Transverse colon (tissue), 4 donors: Measurements from ENCODE around the gene OR10H4. TPM values are rescaled to one million over a fixed set of nuclear protein-coding genes. Genes with fewer than 3 reads are reported as not detected.

Source experiments
- DNase-seq: peaks from one replicate; pipeline ENCODE4 v3.0.0-alpha.2; 2019
- H3K27ac ChIP-seq, 4 donors: fragments of 200-600 bp; sonication (generic); 2 replicates each; pipeline ENCODE4 v1.5.1; 2016 to 2018; ENCODE audit warnings: inconsistent platforms in 4 of 4
- H3K27me3 ChIP-seq: fragments of 200-600 bp; sonication (generic); 2 replicates; pipeline ENCODE4 v1.5.1; 2017; ENCODE audit warnings: inconsistent platforms
- H3K36me3 ChIP-seq, 4 donors: fragments of 200-600 bp; sonication (generic); 2 replicates each; pipeline ENCODE4 v1.5.1; 2017 to 2019; ENCODE audit warnings: inconsistent platforms in 4 of 4
- H3K4me1 ChIP-seq, 4 donors: fragments of 200-600 bp; sonication (generic); 2 replicates each; pipeline ENCODE4 v1.5.1; 2017 to 2020; ENCODE audit warnings: inconsistent platforms in 4 of 4
- H3K4me3 ChIP-seq, 4 donors: fragments of 200-600 bp; sonication (generic); 1 replicate in 1 of 4; 2 replicates in 3 of 4; pipeline versions ENCODE4 v1.5.1 to v1.6.1; 2017 to 2019; ENCODE audit warnings: inconsistent platforms in 4 of 4
- H3K9me3 ChIP-seq, 2 donors: fragments of 200-600 bp; sonication (generic); 2 replicates each; pipeline ENCODE4 v1.5.1; 2017 to 2019; ENCODE audit warnings: inconsistent platforms in 2 of 2
- EP300 ChIP-seq: sonication (generic); formaldehyde crosslinking; IDR thresholded peaks from one replicate; pipeline ENCODE4 v1.6.1; 2017; ENCODE audit warnings: antibody characterized with exemption, low read depth
- POLR2A ChIP-seq: fragments of 450-650 bp; IDR thresholded peaks from one replicate; pipeline ENCODE4 v1.6.1; 2016; ENCODE audit warnings: antibody characterized with exemption, mild to moderate bottlenecking, moderate library complexity
- POLR2AphosphoS5 ChIP-seq, 3 donors: sonication (generic); formaldehyde crosslinking; IDR thresholded peaks; one replicate each; pipeline ENCODE4 v1.6.1; 2016; ENCODE audit warnings: antibody characterized with exemption in 3 of 3
- WGBS, 2 donors: methylation state at CpG; one replicate each; pipeline ENCODE4 v1.1.5; 2018; ENCODE audit warnings: low coverage in 1 of 2; 5-methylcytosine and 5-hydroxymethylcytosine counted together
- in situ Hi-C, 4 donors: fragments of 200-750 bp; cut with MboI; loops; one replicate each; pipeline versions ENCODE4 v1.15.0 to v1.15.1; 2017; ENCODE audit warnings: low sequenced_read_pairs in 3 of 4, low pct_ligation_motif_present in 1 of 4, low pct_unique_long_range_greater_than_20kb in 1 of 4
- intact Hi-C: fragments of 100-400 bp; cut with DNase I; formaldehyde crosslinking; loops from one replicate; pipeline ENCODE4 v1.15.1; 2023; ENCODE audit warnings: low total_unique reads
- total RNA-seq, 4 donors: library from RNA; depleted of rRNA; stranded (reverse); fragments of >200 nt; gene quantifications; one replicate each; pipeline ENCODE4 v1.1.0, GENCODE V29; 2016
- TF ChIP-seq, protein P1 (sequence below), 5 experiments: fragments of 200-600 bp in 3 of 5; fragments of 450-650 bp in 2 of 5; sonication (generic) in 3 of 5; IDR thresholded peaks; 1 replicate in 2 of 5; 2 replicates in 3 of 5; pipeline ENCODE4 v1.5.1; 2016 to 2017; ENCODE audit warnings: antibody characterized with exemption in 5 of 5, inconsistent platforms in 3 of 5, mild to moderate bottlenecking in 2 of 5, moderate library complexity in 1 of 5

The OR10H4 gene
- total RNA-seq, 4 donors from 2014 or later, result not detected

DNA sequence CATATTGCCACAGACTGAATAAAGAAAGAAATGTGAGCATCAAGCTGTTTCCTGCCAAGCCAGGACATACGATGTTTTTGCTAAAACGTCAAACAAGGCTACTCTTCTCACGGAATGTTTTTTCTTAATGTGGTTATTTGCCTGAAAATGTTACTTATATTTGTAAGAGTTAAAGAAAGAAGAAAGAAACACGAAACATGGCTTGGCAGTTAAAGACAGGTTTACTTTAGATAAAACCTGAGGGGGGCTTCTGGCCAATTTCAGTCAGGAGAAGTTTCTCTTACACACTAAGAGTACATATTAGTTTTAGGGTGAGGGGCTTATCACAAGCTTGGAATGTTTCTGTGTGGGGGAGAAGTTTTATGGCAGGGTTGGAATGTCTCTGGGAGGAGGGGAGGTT is 4.4 kb upstream of the OR10H4 start:
- intact Hi-C loops, result no loop called here
- Histone ChIP-seq H3K9me3 (peaks cover 13 to 18% of the 10 kb centered on the region in 2 donors), H3K4me1 (no peaks in the 10 kb centered on the region), H3K27me3 (peaks cover 30% of the 10 kb centered on the region), H3K36me3 (no peaks in the 10 kb centered on the region), H3K27ac (no peak overlapping the region), H3K4me3 (no peak overlapping the region)
- in situ Hi-C loops, result no loop called here
- WGBS, 2 donors, result 64 to 73% methylated on average over 4 of the region's 4 CpGs
- TF ChIP-seq, protein P1, sequence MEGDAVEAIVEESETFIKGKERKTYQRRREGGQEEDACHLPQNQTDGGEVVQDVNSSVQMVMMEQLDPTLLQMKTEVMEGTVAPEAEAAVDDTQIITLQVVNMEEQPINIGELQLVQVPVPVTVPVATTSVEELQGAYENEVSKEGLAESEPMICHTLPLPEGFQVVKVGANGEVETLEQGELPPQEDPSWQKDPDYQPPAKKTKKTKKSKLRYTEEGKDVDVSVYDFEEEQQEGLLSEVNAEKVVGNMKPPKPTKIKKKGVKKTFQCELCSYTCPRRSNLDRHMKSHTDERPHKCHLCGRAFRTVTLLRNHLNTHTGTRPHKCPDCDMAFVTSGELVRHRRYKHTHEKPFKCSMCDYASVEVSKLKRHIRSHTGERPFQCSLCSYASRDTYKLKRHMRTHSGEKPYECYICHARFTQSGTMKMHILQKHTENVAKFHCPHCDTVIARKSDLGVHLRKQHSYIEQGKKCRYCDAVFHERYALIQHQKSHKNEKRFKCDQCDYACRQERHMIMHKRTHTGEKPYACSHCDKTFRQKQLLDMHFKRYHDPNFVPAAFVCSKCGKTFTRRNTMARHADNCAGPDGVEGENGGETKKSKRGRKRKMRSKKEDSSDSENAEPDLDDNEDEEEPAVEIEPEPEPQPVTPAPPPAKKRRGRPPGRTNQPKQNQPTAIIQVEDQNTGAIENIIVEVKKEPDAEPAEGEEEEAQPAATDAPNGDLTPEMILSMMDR (IDR thresholded peaks at IDR 0.05), result no peak
- TF ChIP-seq EP300, result no peak
- DNase-seq, result no peak

DNA sequence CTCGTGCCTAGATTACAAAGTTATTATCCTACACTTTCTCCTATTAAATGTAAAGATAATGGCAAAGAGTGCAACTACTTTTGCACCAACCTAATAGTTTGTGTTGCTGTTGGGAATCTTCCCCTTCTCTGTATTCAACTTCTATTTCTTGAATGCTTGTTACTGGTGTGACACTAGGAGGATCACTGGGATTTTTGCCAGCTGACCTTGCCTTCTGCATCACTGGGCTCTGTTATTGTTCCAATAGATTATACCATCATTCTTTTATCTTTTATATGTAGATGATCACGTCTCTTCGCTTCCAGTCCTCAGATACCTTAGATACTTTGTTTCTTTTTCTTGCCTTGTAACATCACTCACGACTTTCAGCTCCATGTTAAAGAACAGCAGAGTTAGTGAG is 3.5 kb upstream of the OR10H4 start:
- intact Hi-C loops (no loop called here), in situ Hi-C loops (no loop called here)
- Histone ChIP-seq H3K27me3 (peaks cover 30% of the 10 kb centered on the region), H3K4me3 (no peak overlapping the region), H3K4me1 (no peaks in the 10 kb centered on the region), H3K27ac (no peak overlapping the region), H3K36me3 (no peaks in the 10 kb centered on the region), H3K9me3 (peaks cover 13 to 18% of the 10 kb centered on the region in 2 donors)
- TF ChIP-seq POLR2AphosphoS5 (IDR thresholded peaks at IDR 0.05) (no peak), EP300 (no peak), POLR2A (no peak)
- TF ChIP-seq, protein P1 (IDR thresholded peaks at IDR 0.05), result no peak
- WGBS, 2 donors, result 46 to 48% methylated on average over 4 of the region's 4 CpGs
- DNase-seq, result no peak

DNA sequence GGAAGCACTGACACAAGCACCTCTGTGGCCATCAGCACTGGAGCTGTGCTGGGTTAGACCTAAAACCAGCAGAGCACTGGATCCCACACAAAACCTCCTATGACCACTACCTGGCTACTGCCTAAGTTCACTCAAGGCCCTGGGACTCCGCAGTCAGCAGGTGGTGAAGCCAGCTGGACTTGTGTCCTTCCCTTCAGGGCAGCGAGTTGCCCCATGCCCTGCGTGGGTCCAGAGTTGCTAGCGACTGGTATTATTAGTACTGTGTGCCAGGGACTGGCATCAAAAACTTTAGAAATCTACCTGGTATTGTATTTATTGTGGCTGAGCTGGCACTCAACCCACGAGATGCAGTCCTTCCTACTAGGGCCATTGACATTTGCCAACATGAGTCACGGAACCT is 6.0 kb downstream of the OR10H4 start:
- intact Hi-C loops, result no loop called here
- DNase-seq, result no peak

DNA sequence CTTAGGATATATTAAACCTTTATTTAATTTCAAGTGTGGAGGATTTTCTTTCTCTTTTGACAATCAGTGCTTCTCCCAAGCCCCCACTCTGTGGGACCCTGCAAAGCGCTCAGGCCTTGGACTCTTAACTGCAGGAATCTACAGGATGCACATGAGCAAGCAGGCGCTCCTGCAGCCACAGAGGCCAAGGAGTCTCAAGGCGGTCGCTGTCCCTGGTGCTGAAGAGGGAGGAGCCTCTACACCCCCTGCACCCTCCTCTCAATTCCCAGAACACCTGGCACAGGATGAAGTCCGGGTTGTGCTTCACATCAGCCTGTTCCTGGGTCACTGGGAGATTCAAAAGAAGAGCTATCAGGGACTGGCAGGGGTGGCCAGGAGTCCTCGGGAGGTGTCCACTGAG is 13.5 kb downstream of the OR10H4 start:
- 70 to 100% methylated on average over 1 to 6 of the region's 6 CpGs for WGBS, 2 donors
- no peak for DNase-seq
- H3K4me3 ChIP-seq, result no peak overlapping the region
- intact Hi-C loops, result no loop called here
- H3K36me3 ChIP-seq, result no peaks in the 10 kb centered on the region
- peaks cover 15% of the 10 kb centered on the region for H3K27me3 ChIP-seq
- H3K4me1 ChIP-seq, result no peaks in the 10 kb centered on the region
- in situ Hi-C loops, result no loop called here
- no peak overlapping the region for H3K27ac ChIP-seq
- TF ChIP-seq EP300 (no peak), POLR2AphosphoS5 (IDR thresholded peaks at IDR 0.05) (no peak), POLR2A (no peak)
- TF ChIP-seq, protein P1 (IDR thresholded peaks at IDR 0.05), result no peak
- no peaks in the 10 kb centered on the region for H3K9me3 ChIP-seq

More for the DNA sequence above, 6.0 kb downstream of the OR10H4 start:
- in situ Hi-C loops, result no loop called here
- Histone ChIP-seq H3K27ac (no peak overlapping the region), H3K27me3 (peaks cover 47% of the 10 kb centered on the region), H3K4me1 (no peaks in the 10 kb centered on the region), H3K4me3 (no peak overlapping the region), H3K9me3 (no peaks in the 10 kb centered on the region), H3K36me3 (no peaks in the 10 kb centered on the region)
- no peak for TF ChIP-seq EP300
- no peak for TF ChIP-seq POLR2AphosphoS5 (IDR thresholded peaks at IDR 0.05)
- TF ChIP-seq POLR2A, result no peak
- TF ChIP-seq, protein P1 (IDR thresholded peaks at IDR 0.05), result no peak
- 73 to 80% methylated on average over 2 to 6 of the region's 6 CpGs for WGBS, 2 donors
